PFSK-1 (cell line): ENCODE measurements around the gene GPR25.

Source experiments
- FOXP2 ChIP-seq: optimal IDR thresholded peaks from 2 replicates; pipeline ENCODE3; 2011; ENCODE audit warnings: borderline replicate concordance, control low read depth, inconsistent platforms; ENCODE audit not compliant: insufficient read depth; ENCODE audit errors: extremely low read length, extremely low read depth
- POLR2AphosphoS5 ChIP-seq: IDR thresholded peaks from 2 replicates; pipeline ENCODE4 v1.6.1; 2012; ENCODE audit warnings: low read depth, mild to moderate bottlenecking, control low read depth, low read length, moderate library complexity
- SIN3A ChIP-seq: IDR thresholded peaks from 2 replicates; pipeline ENCODE4 v1.6.1; 2012; ENCODE audit warnings: mild to moderate bottlenecking, low read length, moderate library complexity, borderline replicate concordance; ENCODE audit not compliant: insufficient read depth
- TAF1 ChIP-seq: IDR thresholded peaks from 2 replicates; pipeline ENCODE4 v1.6.1; 2012; ENCODE audit warnings: low read length, control low read depth, borderline replicate concordance; ENCODE audit not compliant: insufficient read depth
- TF ChIP-seq, protein P1 (sequence below), 2 experiments: IDR thresholded peaks; 2 replicates each; pipeline versions ENCODE4 v1.6.1 to v1.8.0; 2011 to 2012; ENCODE audit warnings: low read depth in 2 of 2, low read length in 2 of 2, control low read depth in 1 of 2, inconsistent platforms in 1 of 2, mild to moderate bottlenecking in 1 of 2, moderate library complexity in 1 of 2; ENCODE audit not compliant: insufficient read depth in 1 of 2

GPR25 gene

DNA sequence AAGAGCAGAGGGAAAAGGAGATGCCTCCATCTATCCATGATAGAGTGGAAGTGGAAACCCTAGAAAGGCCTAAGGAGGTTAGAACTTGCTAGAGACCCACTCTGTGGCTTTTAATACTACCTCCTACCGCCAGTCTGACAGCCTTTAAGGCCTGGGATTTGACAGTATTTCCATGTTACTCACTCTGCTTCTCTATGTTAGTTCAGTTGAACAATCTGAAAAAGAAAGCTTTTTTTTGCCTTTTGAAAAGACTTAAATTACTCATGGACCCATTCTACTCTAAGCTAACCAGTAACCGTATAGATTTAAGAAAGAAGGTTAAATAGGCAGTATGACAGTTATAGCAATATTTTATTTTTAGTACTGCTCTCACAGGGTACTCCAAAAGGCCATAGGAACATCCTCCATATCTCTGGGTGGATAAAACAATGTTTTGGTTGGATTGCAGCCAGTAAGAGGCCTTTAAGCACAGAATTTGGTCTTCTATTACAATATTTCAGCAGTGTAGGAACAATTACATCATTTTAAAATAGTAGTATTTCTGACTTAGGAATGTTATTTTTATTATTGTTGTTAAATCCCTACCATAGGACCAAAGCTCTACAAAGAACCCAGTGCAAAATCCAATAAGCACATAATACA is 15.9 kb upstream of the GPR25 start:
- TF ChIP-seq, protein P1, sequence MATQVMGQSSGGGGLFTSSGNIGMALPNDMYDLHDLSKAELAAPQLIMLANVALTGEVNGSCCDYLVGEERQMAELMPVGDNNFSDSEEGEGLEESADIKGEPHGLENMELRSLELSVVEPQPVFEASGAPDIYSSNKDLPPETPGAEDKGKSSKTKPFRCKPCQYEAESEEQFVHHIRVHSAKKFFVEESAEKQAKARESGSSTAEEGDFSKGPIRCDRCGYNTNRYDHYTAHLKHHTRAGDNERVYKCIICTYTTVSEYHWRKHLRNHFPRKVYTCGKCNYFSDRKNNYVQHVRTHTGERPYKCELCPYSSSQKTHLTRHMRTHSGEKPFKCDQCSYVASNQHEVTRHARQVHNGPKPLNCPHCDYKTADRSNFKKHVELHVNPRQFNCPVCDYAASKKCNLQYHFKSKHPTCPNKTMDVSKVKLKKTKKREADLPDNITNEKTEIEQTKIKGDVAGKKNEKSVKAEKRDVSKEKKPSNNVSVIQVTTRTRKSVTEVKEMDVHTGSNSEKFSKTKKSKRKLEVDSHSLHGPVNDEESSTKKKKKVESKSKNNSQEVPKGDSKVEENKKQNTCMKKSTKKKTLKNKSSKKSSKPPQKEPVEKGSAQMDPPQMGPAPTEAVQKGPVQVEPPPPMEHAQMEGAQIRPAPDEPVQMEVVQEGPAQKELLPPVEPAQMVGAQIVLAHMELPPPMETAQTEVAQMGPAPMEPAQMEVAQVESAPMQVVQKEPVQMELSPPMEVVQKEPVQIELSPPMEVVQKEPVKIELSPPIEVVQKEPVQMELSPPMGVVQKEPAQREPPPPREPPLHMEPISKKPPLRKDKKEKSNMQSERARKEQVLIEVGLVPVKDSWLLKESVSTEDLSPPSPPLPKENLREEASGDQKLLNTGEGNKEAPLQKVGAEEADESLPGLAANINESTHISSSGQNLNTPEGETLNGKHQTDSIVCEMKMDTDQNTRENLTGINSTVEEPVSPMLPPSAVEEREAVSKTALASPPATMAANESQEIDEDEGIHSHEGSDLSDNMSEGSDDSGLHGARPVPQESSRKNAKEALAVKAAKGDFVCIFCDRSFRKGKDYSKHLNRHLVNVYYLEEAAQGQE (IDR thresholded peaks at IDR 0.05; ENCODE audit: insufficient read depth in 1 of 2, low read depth in 2 of 2, low read length in 2 of 2), result no peak
- TF ChIP-seq TAF1, result no peak
- TF ChIP-seq SIN3A, result no peak
- TF ChIP-seq FOXP2, result no peak
- no peak for TF ChIP-seq POLR2AphosphoS5

DNA sequence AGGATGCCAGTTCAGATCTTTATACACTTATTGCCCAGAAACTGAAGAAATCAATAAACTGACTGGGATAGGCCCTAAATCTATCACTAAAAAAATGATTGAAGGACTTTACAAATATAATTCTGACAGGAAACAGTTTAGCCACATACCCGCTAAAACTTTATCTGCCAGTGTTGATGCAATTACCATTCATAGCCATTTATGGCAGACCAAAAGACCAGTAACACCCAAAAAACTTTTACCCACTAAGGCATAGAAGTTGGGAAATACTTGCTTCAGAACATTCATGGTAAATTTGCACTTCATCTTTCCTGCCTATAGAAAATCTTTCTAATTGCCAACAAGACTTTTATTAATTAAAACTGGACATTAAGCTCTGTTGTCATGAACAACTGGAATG is 15.0 kb upstream of the GPR25 start:
- TF ChIP-seq, protein P1 (IDR thresholded peaks at IDR 0.05; ENCODE audit: insufficient read depth in 1 of 2, low read depth in 2 of 2, low read length in 2 of 2), result no peak
- TF ChIP-seq FOXP2 (no peak), POLR2AphosphoS5 (no peak), SIN3A (no peak), TAF1 (no peak)

GRCh38 chr1:200861937-200862647 is 10.7 kb upstream of the GPR25 start:
- TF ChIP-seq TAF1, result no peak
- no peak for TF ChIP-seq SIN3A
- no peak for TF ChIP-seq POLR2AphosphoS5

- TF ChIP-seq SIN3A (no peak), POLR2AphosphoS5 (no peak), TAF1 (no peak), FOXP2 (no peak)
- TF ChIP-seq, protein P1 (IDR thresholded peaks at IDR 0.05; ENCODE audit: insufficient read depth in 1 of 2, low read depth in 2 of 2, low read length in 2 of 2), result no peak
Measured at GRCh38 chr1:200862713-200863415, 9.9 kb upstream of the GPR25 start.

DNA sequence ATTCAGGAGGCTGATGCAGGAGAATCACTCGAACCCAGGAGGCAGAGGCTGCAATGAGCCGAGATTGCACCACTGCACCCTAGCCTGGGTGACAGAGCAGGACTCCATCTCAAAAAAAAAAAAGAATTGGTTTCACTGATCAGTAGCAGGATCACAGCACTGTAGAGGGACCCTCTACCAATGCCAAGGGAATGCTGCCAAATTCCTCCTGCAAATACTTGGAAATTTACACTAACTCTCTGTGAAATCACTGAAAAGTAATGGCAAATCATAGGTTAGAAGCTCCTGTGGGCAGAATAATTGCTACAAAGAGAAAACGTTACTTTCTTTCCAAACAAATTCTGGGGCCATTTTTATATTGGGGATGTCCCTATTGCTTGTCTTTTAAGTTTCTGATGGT is 6.7 kb upstream of the GPR25 start:
- TF ChIP-seq, protein P1 (IDR thresholded peaks at IDR 0.05; ENCODE audit: insufficient read depth in 1 of 2, low read depth in 2 of 2, low read length in 2 of 2), result no peak
- TF ChIP-seq POLR2AphosphoS5 (no peak), FOXP2 (no peak), TAF1 (no peak), SIN3A (no peak)
